Esophagus (tissue), 2 donors: Measurements from ENCODE around the gene PRPSAP1. TPM values are rescaled to one million over a fixed set of nuclear protein-coding genes. Genes with fewer than 3 reads are reported as not detected.
A peak's percentile ranks its signal among the peaks of the same experiment; 100 is the strongest.

Experiments used
- H3K27ac ChIP-seq, 2 donors: one replicate each; pipeline ENCODE4 v1.5.1; 2013; ENCODE audit warnings: low read depth in 2 of 2, mild to moderate bottlenecking in 2 of 2, inconsistent platforms in 1 of 2, low read length in 1 of 2, moderate library complexity in 1 of 2
- H3K27me3 ChIP-seq, 2 donors: one replicate each; pipeline ENCODE4 v1.6.1; 2013; ENCODE audit warnings: low read length in 2 of 2, control low read depth in 1 of 2, mild to moderate bottlenecking in 1 of 2; ENCODE audit not compliant: insufficient read depth in 2 of 2, control insufficient read depth in 1 of 2
- H3K36me3 ChIP-seq, 2 donors: one replicate each; pipeline ENCODE4 v1.6.1; 2013; ENCODE audit warnings: low read length in 1 of 2; ENCODE audit not compliant: control insufficient read depth in 2 of 2, insufficient read depth in 2 of 2
- H3K4me1 ChIP-seq, 2 donors: one replicate each; pipeline ENCODE4 v1.6.1; 2013; ENCODE audit warnings: low read length in 1 of 2; ENCODE audit not compliant: control insufficient read depth in 2 of 2, insufficient read depth in 2 of 2
- H3K4me3 ChIP-seq, 2 donors: one replicate each; pipeline ENCODE4 v1.5.1; 2013; ENCODE audit warnings: low read length in 2 of 2, mild to moderate bottlenecking in 2 of 2, low read depth in 1 of 2, moderate library complexity in 1 of 2
- H3K9me3 ChIP-seq, 2 donors: one replicate each; pipeline ENCODE4 v1.6.1; 2013; ENCODE audit warnings: mild to moderate bottlenecking in 2 of 2, low read depth in 1 of 2, low read length in 1 of 2, moderate library complexity in 1 of 2; ENCODE audit not compliant: control insufficient read depth in 2 of 2, insufficient read depth in 1 of 2
- WGBS, 2 donors: extraction: QIAGEN DNeasy Blood & Tissue Kit; methylation state at CpG; one replicate each; pipeline ENCODE4 v1.1.7; 2013; 5-methylcytosine and 5-hydroxymethylcytosine counted together
- polyA plus RNA-seq, 2 donors: library from polyadenylated mRNA; stranded (reverse); fragments of 200-250 nt; gene quantifications; one replicate each; pipeline ENCODE4 v1.2.3, GENCODE V29; 2013
- donor health status: healthy with polysubstance abuse.
- donor health status: Bipolar disorder and iron deficiency.

The PRPSAP1 gene
- polyA plus RNA-seq, 2 donors = 34.8 to 43.1 TPM

GRCh38 chr17:76391200-76391715 is 37.5 kb upstream of the PRPSAP1 start:
- Histone ChIP-seq H3K36me3 (peaks cover 14 to 24% of the 10 kb centered on the region in 2 donors), H3K27me3 (no peaks in the 10 kb centered on the region), H3K4me3 (no peak overlapping the region), H3K9me3 (no peaks in the 10 kb centered on the region), H3K4me1 (peaks cover 0 to 2% of the 10 kb centered on the region in 2 donors), H3K27ac (no peak overlapping the region)
- 95% methylated on average over 21 of the region's 21 CpGs for WGBS, 2 donors

- Histone ChIP-seq H3K36me3 (peaks cover 5 to 16% of the 10 kb centered on the region in 2 donors), H3K4me1 (peaks cover 0 to 10% of the 10 kb centered on the region in 2 donors), H3K27ac (no peak overlapping the region), H3K9me3 (no peaks in the 10 kb centered on the region), H3K4me3 (no peak overlapping the region), H3K27me3 (no peaks in the 10 kb centered on the region)
- 81 to 87% methylated on average over 11 of the region's 11 CpGs for WGBS, 2 donors
These were observed 36.3 kb upstream of the PRPSAP1 start for GRCh38 chr17:76390003-76390421.

GRCh38 chr17:76388966-76389888 is 35.5 kb upstream of the PRPSAP1 start:
- no peak overlapping the region for H3K27ac ChIP-seq
- 76 to 80% methylated on average over 16 of the region's 16 CpGs for WGBS, 2 donors
- H3K36me3 ChIP-seq = peaks cover 5 to 16% of the 10 kb centered on the region in 2 donors
- H3K4me3 ChIP-seq = no peak overlapping the region
- no peaks in the 10 kb centered on the region for H3K27me3 ChIP-seq
- H3K4me1 ChIP-seq = peaks cover 0 to 10% of the 10 kb centered on the region in 2 donors
- no peaks in the 10 kb centered on the region for H3K9me3 ChIP-seq

GRCh38 chr17:76386966-76387765 is 33.5 kb upstream of the PRPSAP1 start:
- no peaks in the 10 kb centered on the region for H3K27me3 ChIP-seq
- H3K4me3 ChIP-seq = no peak overlapping the region
- WGBS, 2 donors = 88 to 90% methylated on average over 30 to 31 of the region's 31 CpGs
- H3K36me3 ChIP-seq = peaks cover 0 to 13% of the 10 kb centered on the region in 2 donors
- peaks cover 0 to 17% of the 10 kb centered on the region in 2 donors for H3K4me1 ChIP-seq
- no peaks in the 10 kb centered on the region for H3K9me3 ChIP-seq
- no peak overlapping the region for H3K27ac ChIP-seq

GRCh38 chr17:76385892-76386786 is 32.4 kb upstream of the PRPSAP1 start:
- WGBS, 2 donors = 32 to 35% methylated on average over 52 of the region's 52 CpGs
- Histone ChIP-seq H3K9me3 (no peaks in the 10 kb centered on the region), H3K27ac (peak overlapping the region in 1 of 2 donors; percentile 5), H3K27me3 (no peaks in the 10 kb centered on the region), H3K36me3 (peaks cover 0 to 7% of the 10 kb centered on the region in 2 donors), H3K4me1 (peaks cover 0 to 17% of the 10 kb centered on the region in 2 donors), H3K4me3 (peak overlapping the region; percentile 65 to 69)

- Histone ChIP-seq H3K27ac (peak overlapping the region; percentile 87 to 89), H3K36me3 (peaks cover 0 to 7% of the 10 kb centered on the region in 2 donors), H3K27me3 (no peaks in the 10 kb centered on the region), H3K4me1 (peaks cover 0 to 17% of the 10 kb centered on the region in 2 donors), H3K9me3 (no peaks in the 10 kb centered on the region), H3K4me3 (peak overlapping the region; percentile 65 to 69)
- 1 to 2% methylated on average over 74 of the region's 74 CpGs for WGBS, 2 donors
These were observed 31.5 kb upstream of the PRPSAP1 start for GRCh38 chr17:76384987-76385891.

- H3K4me3 ChIP-seq = peak within 1 kb of the TSS; percentile 65 to 69
- H3K4me1 ChIP-seq = peaks cover 0 to 17% of the 10 kb centered on the region in 2 donors
- WGBS, 2 donors = 0 to 1% methylated on average over 96 to 118 of the region's 118 CpGs
- H3K27me3 ChIP-seq = no peaks in the 10 kb centered on the region
- peak within 1 kb of the TSS; percentile 87 to 89 for H3K27ac ChIP-seq
- H3K36me3 ChIP-seq = peaks cover 0 to 7% of the 10 kb centered on the region in 2 donors
- no peaks in the 10 kb centered on the region for H3K9me3 ChIP-seq
These were observed 30.7 kb upstream of the PRPSAP1 start, which contains the start of gene SPHK1 for GRCh38 chr17:76384222-76384986. Gene SPHK1, plus strand, starts transcription at chr17:76384609. Its CDS starts 1,036 bp downstream, at chr17:76385645.
